ENCODE measurements around the gene PIEZO2.

PIEZO2 gene

GRCh38 chr18:10707294-10707693 lies 442.1 kb downstream of the PIEZO2 start:
- no peaks in the 10 kb centered on the region for H3K36me3 ChIP-seq (ENCODE audit: insufficient read depth, low read length)
- H3K9me3 ChIP-seq (ENCODE audit: low read length), result no peaks in the 10 kb centered on the region
- H3K4me1 ChIP-seq (ENCODE audit: insufficient read depth, low read length), result no peaks in the 10 kb centered on the region
- no peak overlapping the region for H3K9ac ChIP-seq (ENCODE audit: low read length)
- no peak overlapping the region for H3K27ac ChIP-seq (ENCODE audit: low read depth, low read length)
- H3K27me3 ChIP-seq (ENCODE audit: control insufficient read depth in 1 of 2, insufficient read depth in 2 of 2, low read length in 2 of 2), result no peaks in the 10 kb centered on the region
- H3K4me3 ChIP-seq (ENCODE audit: low read depth in 1 of 2, low read length in 2 of 2), result no peak overlapping the region

GRCh38 chr18:10705786-10706185 lies 443.6 kb downstream of the PIEZO2 start:
- no peaks in the 10 kb centered on the region for H3K9me3 ChIP-seq (ENCODE audit: low read length)
- H3K9ac ChIP-seq (ENCODE audit: low read length), result no peak overlapping the region
- H3K27me3 ChIP-seq (ENCODE audit: control insufficient read depth in 1 of 2, insufficient read depth in 2 of 2, low read length in 2 of 2), result no peaks in the 10 kb centered on the region
- no peaks in the 10 kb centered on the region for H3K36me3 ChIP-seq (ENCODE audit: insufficient read depth, low read length)
- H3K4me3 ChIP-seq (ENCODE audit: low read depth in 1 of 2, low read length in 2 of 2), result no peak overlapping the region
- H3K27ac ChIP-seq (ENCODE audit: low read depth, low read length), result no peak overlapping the region
- H3K4me1 ChIP-seq (ENCODE audit: insufficient read depth, low read length), result no peaks in the 10 kb centered on the region

- Histone ChIP-seq H3K27me3 (ENCODE audit: control insufficient read depth in 1 of 2, insufficient read depth in 2 of 2, low read length in 2 of 2) (no peaks in the 10 kb centered on the region), H3K9ac (ENCODE audit: low read length) (no peak overlapping the region), H3K4me3 (ENCODE audit: low read depth in 1 of 2, low read length in 2 of 2) (no peak overlapping the region), H3K9me3 (ENCODE audit: low read length) (no peaks in the 10 kb centered on the region), H3K36me3 (ENCODE audit: insufficient read depth, low read length) (no peaks in the 10 kb centered on the region), H3K27ac (ENCODE audit: low read depth, low read length) (no peak overlapping the region), H3K4me1 (ENCODE audit: insufficient read depth, low read length) (no peaks in the 10 kb centered on the region)
Measured at GRCh38 chr18:10705291-10705690, 444.1 kb downstream of the PIEZO2 start.

- no peaks in the 10 kb centered on the region for H3K9me3 ChIP-seq (ENCODE audit: low read length)
- no peaks in the 10 kb centered on the region for H3K36me3 ChIP-seq (ENCODE audit: insufficient read depth, low read length)
- H3K27me3 ChIP-seq (ENCODE audit: control insufficient read depth in 1 of 2, insufficient read depth in 2 of 2, low read length in 2 of 2), result no peaks in the 10 kb centered on the region
- no peak overlapping the region for H3K9ac ChIP-seq (ENCODE audit: low read length)
- H3K4me3 ChIP-seq (ENCODE audit: low read depth in 1 of 2, low read length in 2 of 2), result no peak overlapping the region
- H3K27ac ChIP-seq (ENCODE audit: low read depth, low read length), result no peak overlapping the region
- no peaks in the 10 kb centered on the region for H3K4me1 ChIP-seq (ENCODE audit: insufficient read depth, low read length)
Measured at GRCh38 chr18:10702206-10702605, 447.2 kb downstream of the PIEZO2 start.

- no peaks in the 10 kb centered on the region for H3K36me3 ChIP-seq (ENCODE audit: insufficient read depth, low read length)
- H3K4me3 ChIP-seq (ENCODE audit: low read depth in 1 of 2, low read length in 2 of 2), result no peak overlapping the region
- no peaks in the 10 kb centered on the region for H3K9me3 ChIP-seq (ENCODE audit: low read length)
- no peaks in the 10 kb centered on the region for H3K4me1 ChIP-seq (ENCODE audit: insufficient read depth, low read length)
- no peaks in the 10 kb centered on the region for H3K27me3 ChIP-seq (ENCODE audit: control insufficient read depth in 1 of 2, insufficient read depth in 2 of 2, low read length in 2 of 2)
- no peak overlapping the region for H3K9ac ChIP-seq (ENCODE audit: low read length)
- H3K27ac ChIP-seq (ENCODE audit: low read depth, low read length), result no peak overlapping the region
Measured at GRCh38 chr18:10690366-10690765, 459.0 kb downstream of the PIEZO2 start.

GRCh38 chr18:10690035-10690329 lies 459.4 kb downstream of the PIEZO2 start:
- Histone ChIP-seq H3K27ac (ENCODE audit: low read depth, low read length) (no peak overlapping the region), H3K27me3 (ENCODE audit: control insufficient read depth in 1 of 2, insufficient read depth in 2 of 2, low read length in 2 of 2) (no peaks in the 10 kb centered on the region), H3K4me1 (ENCODE audit: insufficient read depth, low read length) (no peaks in the 10 kb centered on the region), H3K4me3 (ENCODE audit: low read depth in 1 of 2, low read length in 2 of 2) (no peak overlapping the region), H3K36me3 (ENCODE audit: insufficient read depth, low read length) (no peaks in the 10 kb centered on the region), H3K9me3 (ENCODE audit: low read length) (no peaks in the 10 kb centered on the region), H3K9ac (ENCODE audit: low read length) (no peak overlapping the region)

- Histone ChIP-seq H3K27me3 (ENCODE audit: control insufficient read depth in 1 of 2, insufficient read depth in 2 of 2, low read length in 2 of 2) (no peaks in the 10 kb centered on the region), H3K36me3 (ENCODE audit: insufficient read depth, low read length) (no peaks in the 10 kb centered on the region), H3K27ac (ENCODE audit: low read depth, low read length) (no peak overlapping the region), H3K9me3 (ENCODE audit: low read length) (no peaks in the 10 kb centered on the region), H3K9ac (ENCODE audit: low read length) (no peak overlapping the region), H3K4me1 (ENCODE audit: insufficient read depth, low read length) (no peaks in the 10 kb centered on the region), H3K4me3 (ENCODE audit: low read depth in 1 of 2, low read length in 2 of 2) (no peak overlapping the region)
Measured at GRCh38 chr18:10689236-10690034, 459.9 kb downstream of the PIEZO2 start.

- Histone ChIP-seq H3K9me3 (ENCODE audit: low read length) (no peaks in the 10 kb centered on the region), H3K27me3 (ENCODE audit: control insufficient read depth in 1 of 2, insufficient read depth in 2 of 2, low read length in 2 of 2) (no peaks in the 10 kb centered on the region), H3K36me3 (ENCODE audit: insufficient read depth, low read length) (no peaks in the 10 kb centered on the region), H3K4me3 (ENCODE audit: low read depth in 1 of 2, low read length in 2 of 2) (no peak overlapping the region), H3K9ac (ENCODE audit: low read length) (no peak overlapping the region), H3K4me1 (ENCODE audit: insufficient read depth, low read length) (no peaks in the 10 kb centered on the region), H3K27ac (ENCODE audit: low read depth, low read length) (no peak overlapping the region)
Measured at GRCh38 chr18:10688766-10689165, 460.6 kb downstream of the PIEZO2 start.

- Histone ChIP-seq H3K9me3 (ENCODE audit: low read length) (no peaks in the 10 kb centered on the region), H3K36me3 (ENCODE audit: insufficient read depth, low read length) (no peaks in the 10 kb centered on the region), H3K4me1 (ENCODE audit: insufficient read depth, low read length) (no peaks in the 10 kb centered on the region), H3K27ac (ENCODE audit: low read depth, low read length) (no peak overlapping the region), H3K27me3 (ENCODE audit: control insufficient read depth in 1 of 2, insufficient read depth in 2 of 2, low read length in 2 of 2) (no peaks in the 10 kb centered on the region), H3K9ac (ENCODE audit: low read length) (no peak overlapping the region), H3K4me3 (ENCODE audit: low read depth in 1 of 2, low read length in 2 of 2) (no peak overlapping the region)
Measured at GRCh38 chr18:10687161-10687925, 462.0 kb downstream of the PIEZO2 start.

- H3K4me3 ChIP-seq (ENCODE audit: low read depth in 1 of 2, low read length in 2 of 2), result no peak overlapping the region
- no peaks in the 10 kb centered on the region for H3K9me3 ChIP-seq (ENCODE audit: low read length)
- no peaks in the 10 kb centered on the region for H3K36me3 ChIP-seq (ENCODE audit: insufficient read depth, low read length)
- H3K27me3 ChIP-seq (ENCODE audit: control insufficient read depth in 1 of 2, insufficient read depth in 2 of 2, low read length in 2 of 2), result no peaks in the 10 kb centered on the region
- no peak overlapping the region for H3K27ac ChIP-seq (ENCODE audit: low read depth, low read length)
- H3K4me1 ChIP-seq (ENCODE audit: insufficient read depth, low read length), result no peaks in the 10 kb centered on the region
- no peak overlapping the region for H3K9ac ChIP-seq (ENCODE audit: low read length)
Measured at GRCh38 chr18:10686308-10686707, 463.1 kb downstream of the PIEZO2 start.

- H3K36me3 ChIP-seq (ENCODE audit: insufficient read depth, low read length), result no peaks in the 10 kb centered on the region
- H3K27me3 ChIP-seq (ENCODE audit: control insufficient read depth in 1 of 2, insufficient read depth in 2 of 2, low read length in 2 of 2), result no peaks in the 10 kb centered on the region
- H3K4me1 ChIP-seq (ENCODE audit: insufficient read depth, low read length), result no peaks in the 10 kb centered on the region
- no peaks in the 10 kb centered on the region for H3K9me3 ChIP-seq (ENCODE audit: low read length)
- no peak overlapping the region for H3K9ac ChIP-seq (ENCODE audit: low read length)
- no peak overlapping the region for H3K27ac ChIP-seq (ENCODE audit: low read depth, low read length)
- H3K4me3 ChIP-seq (ENCODE audit: low read depth in 1 of 2, low read length in 2 of 2), result no peak overlapping the region
Measured at GRCh38 chr18:10685484-10685883, 463.9 kb downstream of the PIEZO2 start.

GRCh38 chr18:10682368-10682714 lies 467.0 kb downstream of the PIEZO2 start:
- Histone ChIP-seq H3K36me3 (ENCODE audit: insufficient read depth, low read length) (no peaks in the 10 kb centered on the region), H3K4me3 (ENCODE audit: low read depth in 1 of 2, low read length in 2 of 2) (no peak overlapping the region), H3K9me3 (ENCODE audit: low read length) (no peaks in the 10 kb centered on the region), H3K27ac (ENCODE audit: low read depth, low read length) (no peak overlapping the region), H3K27me3 (ENCODE audit: control insufficient read depth in 1 of 2, insufficient read depth in 2 of 2, low read length in 2 of 2) (no peaks in the 10 kb centered on the region), H3K4me1 (ENCODE audit: insufficient read depth, low read length) (no peaks in the 10 kb centered on the region), H3K9ac (ENCODE audit: low read length) (no peak overlapping the region)

Measured in muscle layer of colon (tissue), 2 donors.